ENCODE results near the gene ATCAY. TPM values are rescaled to one million over a fixed set of nuclear protein-coding genes. Genes with fewer than 3 reads are reported as not detected.
A peak's percentile ranks its signal among the peaks of the same experiment; 100 is the strongest.

Gene ATCAY
- total RNA-seq, 2 experiments from 2014 or later, result not detected

GRCh38 chr19:3968556-3969434 lies 88.3 kb downstream of the ATCAY start:
- Histone ChIP-seq H3K4me1 (ENCODE audit: insufficient read depth, low read length) (peaks cover 34% of the 10 kb centered on the region), H3K9me3 (ENCODE audit: control insufficient read depth in 1 of 2, insufficient read depth in 1 of 2, low read length in 2 of 2) (no peaks in the 10 kb centered on the region), H3K27me3 (ENCODE audit: control insufficient read depth in 1 of 2, insufficient read depth in 2 of 2, low read length in 2 of 2) (no peaks in the 10 kb centered on the region), H3K36me3 (ENCODE audit: insufficient read depth, low read length) (peaks cover 40% of the 10 kb centered on the region), H3K4me3 (ENCODE audit: low read length) (no peak overlapping the region), H3K27ac (ENCODE audit: low read depth in 1 of 2, low read length in 2 of 2) (no peak overlapping the region)
- Mint-ChIP-seq H3K27ac (no peak overlapping the region), H3K4me3 (peak overlapping the region; percentile 62), H3K9me3 (no peaks in the 10 kb centered on the region), H3K36me3 (ENCODE audit: low read depth) (peaks cover 44% of the 10 kb centered on the region), H3K4me1 (ENCODE audit: low read depth) (peaks cover 22% of the 10 kb centered on the region), H3K27me3 (no peaks in the 10 kb centered on the region)
- no peak for ATAC-seq (ENCODE audit: poor library complexity)
- TF ChIP-seq, protein P1, sequence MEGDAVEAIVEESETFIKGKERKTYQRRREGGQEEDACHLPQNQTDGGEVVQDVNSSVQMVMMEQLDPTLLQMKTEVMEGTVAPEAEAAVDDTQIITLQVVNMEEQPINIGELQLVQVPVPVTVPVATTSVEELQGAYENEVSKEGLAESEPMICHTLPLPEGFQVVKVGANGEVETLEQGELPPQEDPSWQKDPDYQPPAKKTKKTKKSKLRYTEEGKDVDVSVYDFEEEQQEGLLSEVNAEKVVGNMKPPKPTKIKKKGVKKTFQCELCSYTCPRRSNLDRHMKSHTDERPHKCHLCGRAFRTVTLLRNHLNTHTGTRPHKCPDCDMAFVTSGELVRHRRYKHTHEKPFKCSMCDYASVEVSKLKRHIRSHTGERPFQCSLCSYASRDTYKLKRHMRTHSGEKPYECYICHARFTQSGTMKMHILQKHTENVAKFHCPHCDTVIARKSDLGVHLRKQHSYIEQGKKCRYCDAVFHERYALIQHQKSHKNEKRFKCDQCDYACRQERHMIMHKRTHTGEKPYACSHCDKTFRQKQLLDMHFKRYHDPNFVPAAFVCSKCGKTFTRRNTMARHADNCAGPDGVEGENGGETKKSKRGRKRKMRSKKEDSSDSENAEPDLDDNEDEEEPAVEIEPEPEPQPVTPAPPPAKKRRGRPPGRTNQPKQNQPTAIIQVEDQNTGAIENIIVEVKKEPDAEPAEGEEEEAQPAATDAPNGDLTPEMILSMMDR (IDR thresholded peaks at IDR 0.05), result no peak
- CTCF ChIA-PET, result interaction anchor here (4.4 kb wide), 1 partner anchor 19 kb away, joined by 29 read pairs; no protein-coding TSS in a partner anchor
- DNase-seq, result no peak
- POLR2A ChIA-PET, result interaction anchor here (0.6 to 4.6 kb wide), 2 partner anchors 15 to 98 kb away, joined by 3 to 72 read pairs; partner anchors contain the start of gene EEF2
- intact Hi-C loops (cut with DNase I, micrococcal nuclease), result no loop called here

GRCh38 chr19:3969435-3970312 lies 89.2 kb downstream of the ATCAY start:
- H3K27me3 Mint-ChIP-seq, result no peaks in the 10 kb centered on the region
- H3K36me3 Mint-ChIP-seq (ENCODE audit: low read depth), result peaks cover 42% of the 10 kb centered on the region
- DNase-seq (no peak), ATAC-seq (ENCODE audit: poor library complexity) (no peak)
- H3K4me3 ChIP-seq (ENCODE audit: low read length), result peak overlapping the region; percentile 95
- CTCF ChIA-PET, result interaction anchor here (4.4 kb wide), 1 partner anchor 18 kb away, joined by 29 read pairs; no protein-coding TSS in a partner anchor
- peak overlapping the region; percentile 84 for H3K27ac Mint-ChIP-seq
- peaks cover 22% of the 10 kb centered on the region for H3K4me1 Mint-ChIP-seq (ENCODE audit: low read depth)
- H3K9me3 ChIP-seq (ENCODE audit: control insufficient read depth in 1 of 2, insufficient read depth in 1 of 2, low read length in 2 of 2), result no peaks in the 10 kb centered on the region
- H3K9me3 Mint-ChIP-seq, result no peaks in the 10 kb centered on the region
- TF ChIP-seq, protein P1 (IDR thresholded peaks at IDR 0.05), result no peak
- H3K4me1 ChIP-seq (ENCODE audit: insufficient read depth, low read length), result peaks cover 34% of the 10 kb centered on the region
- intact Hi-C loops (cut with DNase I, micrococcal nuclease), result loop anchor here in 1 of 2 experiments (2.0 kb wide), 1 partner anchor 15 kb away; the partner anchor contains the start of gene EEF2
- POLR2A ChIA-PET, result interaction anchor here (1.3 to 4.6 kb wide), 2 partner anchors 10 to 14 kb away, joined by 7 to 72 read pairs; partner anchors contain the start of gene EEF2
- no peak overlapping the region for H3K27ac ChIP-seq (ENCODE audit: low read depth in 1 of 2, low read length in 2 of 2)
- no peaks in the 10 kb centered on the region for H3K27me3 ChIP-seq (ENCODE audit: control insufficient read depth in 1 of 2, insufficient read depth in 2 of 2, low read length in 2 of 2)
- H3K4me3 Mint-ChIP-seq, result peak overlapping the region; percentile 88
- peaks cover 33% of the 10 kb centered on the region for H3K36me3 ChIP-seq (ENCODE audit: insufficient read depth, low read length)

DNA sequence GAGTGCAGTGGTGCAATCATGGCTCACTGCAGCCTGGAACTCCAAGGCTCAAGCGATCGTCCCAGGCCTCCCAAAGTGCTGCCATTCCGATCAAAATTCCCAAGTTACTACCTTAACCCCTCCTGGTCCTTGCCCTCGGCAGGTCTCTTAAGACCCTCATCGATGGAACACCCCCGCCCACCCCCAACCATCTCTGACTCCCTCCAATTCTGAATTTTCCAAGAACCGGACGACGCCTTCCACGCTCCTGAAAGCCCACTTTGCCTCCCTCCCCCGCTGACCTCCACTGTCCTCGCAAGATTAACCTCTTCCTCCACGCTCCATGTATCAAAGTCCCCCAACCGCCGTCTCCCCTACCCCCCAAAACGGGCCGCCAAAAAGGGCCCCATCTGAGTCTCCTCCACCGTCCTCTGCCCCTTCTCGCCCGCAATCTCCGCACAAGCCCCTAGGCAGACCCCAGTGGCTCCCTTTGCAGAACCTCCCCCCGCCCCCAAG lies 89.9 kb downstream of the ATCAY start:
- Mint-ChIP-seq H3K27ac (peak overlapping the region; percentile 84), H3K4me3 (peak overlapping the region; percentile 88)
- ATAC-seq (ENCODE audit: poor library complexity), result peak; percentile 15

More for the DNA sequence above, 89.9 kb downstream of the ATCAY start:
- ChIA-PET CTCF (interaction anchor here (1.7 to 4.4 kb wide), 2 partner anchors 15 to 18 kb away, joined by 8 to 29 read pairs; partner anchors contain the start of gene EEF2), POLR2A (interaction anchor here (1.0 to 4.6 kb wide), 9 partner anchors 8 to 277 kb away, joined by 3 to 72 read pairs (median 5); partner anchors contain the start of genes EEF2, MRPL54 and YJU2)
- H3K27ac ChIP-seq (ENCODE audit: low read depth in 1 of 2, low read length in 2 of 2), result peak overlapping the region; percentile 67 to 73
- peaks cover 22% of the 10 kb centered on the region for H3K4me1 Mint-ChIP-seq (ENCODE audit: low read depth)
- H3K4me3 ChIP-seq (ENCODE audit: low read length), result peak overlapping the region; percentile 95
- intact Hi-C loops (cut with DNase I, micrococcal nuclease), result loop anchor here in 1 of 2 experiments (2.0 kb wide), 1 partner anchor 14 kb away; the partner anchor contains the start of gene EEF2
- TF ChIP-seq, protein P1 (IDR thresholded peaks at IDR 0.05), result no peak
- DNase-seq, result no peak
- peaks cover 34% of the 10 kb centered on the region for H3K4me1 ChIP-seq (ENCODE audit: insufficient read depth, low read length)
- no peaks in the 10 kb centered on the region for H3K9me3 Mint-ChIP-seq
- no peaks in the 10 kb centered on the region for H3K9me3 ChIP-seq (ENCODE audit: control insufficient read depth in 1 of 2, insufficient read depth in 1 of 2, low read length in 2 of 2)
- H3K27me3 Mint-ChIP-seq, result no peaks in the 10 kb centered on the region
- peaks cover 40% of the 10 kb centered on the region for H3K36me3 Mint-ChIP-seq (ENCODE audit: low read depth)
- H3K36me3 ChIP-seq (ENCODE audit: insufficient read depth, low read length), result peaks cover 31% of the 10 kb centered on the region
- H3K27me3 ChIP-seq (ENCODE audit: control insufficient read depth in 1 of 2, insufficient read depth in 2 of 2, low read length in 2 of 2), result no peaks in the 10 kb centered on the region
